Measurements from ENCODE around the gene P2RX6.
"Not testable (repeated sequence)": the region's sequence is repeated elsewhere in the genome, so short reads cannot be mapped to it uniquely, and the experiment has no call there.

The P2RX6 gene

DNA sequence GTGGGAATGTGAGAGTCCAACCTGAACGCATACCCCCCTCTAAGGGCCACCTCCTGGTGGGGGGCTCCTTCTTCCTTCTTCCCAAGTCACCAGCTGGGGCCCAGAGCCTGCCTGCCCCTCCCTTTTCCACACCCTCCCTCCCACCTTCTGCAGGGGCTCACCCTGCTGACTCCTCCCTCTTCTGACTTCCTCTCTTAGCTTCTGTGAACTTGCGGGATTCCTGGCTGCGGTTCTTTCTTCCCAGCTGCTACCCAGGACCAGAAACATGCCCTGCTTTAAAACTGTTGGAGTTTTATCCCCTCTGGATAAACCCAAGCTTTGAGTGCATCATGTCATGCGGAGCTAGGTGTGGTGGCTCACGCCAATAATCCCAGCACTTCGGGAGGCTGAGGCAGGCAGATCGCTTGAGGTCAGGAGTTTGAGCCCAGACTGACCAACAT is 40.9 kb downstream of the P2RX6 start:
- no peak for FAIRE-seq

GRCh38 chr22:21060363-21060762 is 45.4 kb downstream of the P2RX6 start:
- not testable (repeated sequence) for FAIRE-seq

DNA sequence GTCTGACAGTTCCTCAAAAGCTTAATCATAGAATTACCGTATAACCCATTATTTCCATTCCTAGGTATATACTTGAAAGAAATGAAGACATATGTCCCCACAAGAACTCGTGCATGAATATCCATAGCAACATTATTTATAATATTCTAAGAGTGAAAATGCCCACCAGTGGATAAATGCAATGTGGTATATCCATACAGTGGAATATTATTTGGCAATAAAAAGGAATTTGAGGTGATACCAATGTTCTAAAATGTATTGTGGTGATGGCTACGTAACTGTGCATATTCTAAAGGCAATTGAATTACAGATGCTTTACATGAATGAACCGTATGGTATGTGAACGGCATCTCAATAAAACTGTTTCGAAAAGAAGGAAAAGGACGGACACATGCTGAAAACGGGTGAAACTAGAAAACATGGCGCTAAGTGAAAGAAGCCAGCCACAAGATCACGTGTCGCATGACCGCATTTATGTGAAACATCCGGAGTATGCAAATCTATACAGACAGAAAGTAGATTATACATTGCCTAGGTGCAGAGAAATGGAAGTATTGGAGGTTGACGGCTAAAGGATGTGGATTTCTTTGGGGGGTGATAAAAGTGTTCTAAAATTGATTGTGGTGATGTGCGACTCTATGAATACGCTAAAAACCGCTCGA is 46.8 kb downstream of the P2RX6 start:
- not testable (repeated sequence) for FAIRE-seq

DNA sequence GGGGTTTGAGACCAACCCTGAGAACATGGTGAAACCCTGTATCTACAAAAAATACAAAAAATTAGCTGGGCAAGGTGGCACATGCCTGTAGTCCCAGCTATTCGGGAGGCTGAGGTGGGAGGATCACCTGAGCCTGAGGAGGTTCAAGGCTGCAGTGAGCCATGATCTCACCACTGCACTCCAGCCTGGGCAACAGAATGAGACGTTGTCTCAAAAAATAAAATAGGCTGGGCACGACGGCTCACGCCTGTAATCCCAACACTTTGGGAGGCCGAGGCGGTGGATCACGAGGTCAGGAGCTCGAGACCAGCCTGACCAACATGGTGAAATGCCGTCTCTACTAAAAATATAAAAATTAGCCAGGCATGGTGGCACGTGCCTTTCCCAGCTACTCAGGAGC is 49.5 kb downstream of the P2RX6 start:
- FAIRE-seq = not testable (repeated sequence)

- FAIRE-seq = no peak
These were observed 50.2 kb downstream of the P2RX6 start for GRCh38 chr22:21064917-21065864.

GRCh38 chr22:21067075-21067900 is 52.3 kb downstream of the P2RX6 start:
- FAIRE-seq = no peak

DNA sequence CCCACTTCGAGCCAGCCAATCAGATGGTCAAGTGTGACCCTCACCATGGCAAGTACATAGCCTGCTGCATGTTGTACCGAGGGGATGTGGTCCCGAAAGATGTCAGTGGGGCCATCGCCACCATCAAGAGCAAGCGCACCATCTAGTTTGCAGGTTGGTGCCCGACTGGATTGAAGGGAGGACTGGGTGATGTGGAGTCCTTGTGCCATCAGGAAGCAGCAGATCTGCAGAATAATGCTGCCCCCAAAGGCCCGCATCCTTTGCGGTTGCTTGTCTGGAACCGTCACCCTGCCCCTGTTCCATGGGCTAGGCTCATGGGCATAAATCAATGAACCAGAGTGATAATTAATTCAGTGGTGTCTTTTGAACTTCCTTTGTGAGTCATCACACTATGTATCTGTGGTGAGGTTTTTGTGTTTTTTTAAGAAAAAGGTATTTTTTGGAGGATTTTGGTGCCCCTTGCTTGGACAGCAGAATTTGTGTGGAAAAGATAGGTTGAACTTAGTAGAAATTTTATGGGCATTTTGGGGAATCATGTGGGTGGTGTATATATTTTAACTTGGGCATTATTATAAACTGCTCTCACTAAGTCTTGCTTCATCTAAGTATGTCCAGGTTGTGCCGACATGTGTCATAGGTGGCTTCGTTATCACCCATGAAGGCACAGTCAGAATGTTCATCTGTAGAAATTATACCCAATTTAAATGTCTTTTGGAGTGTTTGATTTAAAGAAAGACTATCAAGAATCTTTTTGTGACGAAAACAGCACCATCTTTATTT is 53.1 kb downstream of the P2RX6 start:
- no peak for FAIRE-seq

GRCh38 chr22:21068681-21069276 is 53.8 kb downstream of the P2RX6 start:
- no peak for FAIRE-seq

DNA sequence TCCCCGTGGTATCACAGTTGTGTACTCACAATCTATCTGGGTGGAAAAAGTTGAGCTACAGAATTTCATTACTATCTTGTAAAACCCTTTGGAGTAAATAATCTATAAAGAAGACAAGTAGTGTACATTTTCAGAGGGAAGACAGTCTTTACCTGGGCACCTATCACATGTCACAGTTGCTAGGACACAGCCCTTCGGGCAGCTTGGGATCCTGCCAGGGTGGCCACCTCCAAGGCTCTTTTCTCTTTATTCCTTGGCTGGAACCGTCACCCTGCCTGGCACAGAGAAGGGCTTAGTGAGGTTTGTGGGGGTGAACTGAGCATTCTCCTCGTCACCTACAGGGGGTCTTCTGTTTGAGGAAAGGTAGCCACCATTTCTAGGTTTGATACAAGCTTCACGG is 54.4 kb downstream of the P2RX6 start:
- FAIRE-seq = no peak

DNA sequence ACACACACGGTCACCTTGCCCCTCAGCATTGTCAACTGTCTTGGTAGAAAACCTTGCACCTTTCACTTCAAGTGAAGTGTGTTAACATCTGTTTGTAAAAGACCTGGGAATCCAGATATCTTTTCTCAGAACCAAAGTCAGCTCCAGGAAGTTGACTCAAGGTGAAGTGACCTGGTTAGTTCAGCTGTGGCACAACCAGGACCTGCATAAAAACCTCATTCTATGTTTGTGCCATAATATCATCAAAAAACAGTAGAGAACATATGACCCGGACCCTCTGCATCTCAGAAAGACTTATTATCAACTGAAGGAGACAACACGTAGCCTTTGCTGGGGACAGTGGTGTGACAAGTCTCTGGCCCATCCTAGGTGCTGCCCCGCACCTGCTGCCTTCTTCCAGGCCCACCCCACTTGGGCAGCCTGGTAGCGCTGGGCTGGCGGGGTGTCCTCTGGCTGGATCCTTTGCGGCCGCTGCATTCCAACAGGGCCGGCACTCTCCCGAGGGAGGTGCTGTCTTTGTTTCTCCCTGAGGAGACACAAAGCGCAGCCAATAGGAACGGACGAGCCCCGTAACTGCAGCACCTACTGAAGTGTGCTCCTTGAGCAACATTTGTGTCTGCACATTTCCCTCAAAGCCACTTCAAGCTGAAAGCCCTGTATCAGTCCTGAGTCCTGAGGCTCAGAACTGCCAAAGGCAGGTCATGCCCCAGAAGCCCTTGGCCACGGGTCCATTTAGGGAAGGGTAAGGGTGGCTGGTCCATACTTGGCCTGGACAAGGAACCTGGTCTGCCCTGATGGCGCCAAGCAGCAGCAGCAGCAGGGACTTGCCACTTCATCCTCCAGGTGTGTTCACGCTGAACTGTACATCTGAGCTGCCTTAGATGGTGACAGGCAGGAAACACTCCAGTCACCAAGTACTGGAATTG is 56.0 kb downstream of the P2RX6 start:
- no peak for FAIRE-seq

- not testable (repeated sequence) for FAIRE-seq
These were observed 56.8 kb downstream of the P2RX6 start for GRCh38 chr22:21071796-21072195.

- FAIRE-seq = no peak
These were observed 58.1 kb downstream of the P2RX6 start for GRCh38 chr22:21073023-21073422.

GRCh38 chr22:21073482-21073881 is 58.5 kb downstream of the P2RX6 start:
- no peak for FAIRE-seq

GRCh38 chr22:21074102-21074715 is 59.2 kb downstream of the P2RX6 start:
- no peak for FAIRE-seq

- no peak for FAIRE-seq
These were observed 60.7 kb downstream of the P2RX6 start for GRCh38 chr22:21075516-21076138.

DNA sequence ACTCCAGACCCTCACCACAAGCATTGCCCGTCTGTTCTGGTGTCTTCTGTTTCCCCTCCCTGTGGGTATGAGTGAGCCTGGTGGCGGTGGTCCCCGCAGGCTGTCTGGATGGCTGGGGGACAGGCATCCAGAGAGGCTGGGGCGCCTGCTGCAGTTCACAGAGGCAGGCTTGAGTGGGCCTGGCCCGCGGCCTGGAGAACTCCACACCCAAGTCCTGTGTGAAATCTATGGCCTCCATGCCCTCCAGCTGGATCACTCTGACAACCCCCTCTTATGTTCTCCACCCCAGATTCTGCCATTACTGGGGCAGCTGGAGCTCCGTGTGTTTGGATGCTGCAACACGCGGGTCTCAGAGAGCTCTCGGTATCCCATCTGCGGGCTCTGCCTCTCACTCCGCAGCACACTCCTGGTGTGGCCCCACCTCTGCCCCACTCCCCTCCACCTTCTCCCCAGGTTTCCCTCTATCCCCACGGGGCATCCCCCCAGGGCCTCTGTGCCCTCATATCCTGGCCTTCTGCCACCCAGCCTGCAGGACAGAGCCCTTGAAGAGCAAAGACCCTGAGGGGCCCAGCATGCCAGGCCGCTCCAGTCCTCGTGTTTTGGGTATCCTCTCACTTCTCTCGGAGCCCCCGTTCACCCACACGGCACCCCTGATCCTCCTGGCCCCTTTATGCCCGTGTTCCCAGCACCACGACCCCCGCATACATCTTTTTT is 62.1 kb downstream of the P2RX6 start:
- no peak for FAIRE-seq

All from A204.1 (cell line).